ENCODE measurements around the gene MEOX1. TPM values are rescaled to one million over a fixed set of nuclear protein-coding genes. Genes with fewer than 3 reads are reported as not detected.

MEOX1 gene
- total and polyA plus RNA-seq, 2 experiments from 2014 or later: not detected

DNA sequence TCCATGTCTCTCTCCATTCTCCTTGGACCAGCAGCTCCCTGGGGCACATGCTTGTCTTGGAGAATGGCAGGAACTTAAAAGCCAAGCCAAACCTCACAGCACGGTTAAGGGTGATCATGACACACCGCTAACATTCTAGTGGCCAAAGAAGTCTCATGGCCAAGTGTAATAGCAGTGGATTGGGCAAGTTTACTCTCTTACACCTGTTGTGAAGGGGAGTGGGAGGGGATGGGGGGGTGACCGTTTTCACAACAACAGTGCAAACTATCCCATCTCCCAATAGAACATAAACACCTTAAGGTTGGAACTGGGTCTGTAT lies 37.7 kb upstream of the MEOX1 start:
- Histone ChIP-seq H3F3A (ENCODE audit: insufficient read depth) (peaks cover 10% of the 10 kb centered on the region; the same call in 1 of the 2 replicates), H3K4me1 (ENCODE audit: insufficient read depth) (peaks cover 19% of the 10 kb centered on the region), H3K4me3 (no peak overlapping the region), H3K36me3 (ENCODE audit: low read depth) (no peaks in the 10 kb centered on the region), H3K9me2 (ENCODE audit: insufficient read depth) (no peaks in the 10 kb centered on the region), H3K79me2 (ENCODE audit: insufficient read depth) (no peaks in the 10 kb centered on the region), H3K9ac (no peak overlapping the region), H3K27ac (no peak overlapping the region), H3K27me3 (replicated peaks; ENCODE audit: insufficient read depth) (no peaks in the 10 kb centered on the region), H3K9me3 (ENCODE audit: low read depth) (no peaks in the 10 kb centered on the region), H3K4me2 (ENCODE audit: unreplicated experiment) (no peak overlapping the region), H2AFZ (no peak overlapping the region), H4K20me1 (ENCODE audit: insufficient read depth) (no peaks in the 10 kb centered on the region)
- DNase-seq: no peak
- in situ Hi-C loops (cut with MboI): loop anchor here (5.0 kb wide), 1 partner anchor 63 kb away; no protein-coding TSS in a partner anchor
- 74 to 76% methylated on average over 3 of the region's 3 CpGs for WGBS, 2 experiments (ENCODE audit: low coverage in 1 of 2, low lambda C conversion rate in 2 of 2, missing lambda C conversion rate in 2 of 2)
- TF ChIP-seq EZH2phosphoT487 (IDR thresholded peaks at IDR 0.05; ENCODE audit: insufficient read depth, low read depth) (no peak), EZH2 (IDR thresholded peaks at IDR 0.05; ENCODE audit: insufficient read depth, poor library complexity, severe bottlenecking) (no peak)

DNA sequence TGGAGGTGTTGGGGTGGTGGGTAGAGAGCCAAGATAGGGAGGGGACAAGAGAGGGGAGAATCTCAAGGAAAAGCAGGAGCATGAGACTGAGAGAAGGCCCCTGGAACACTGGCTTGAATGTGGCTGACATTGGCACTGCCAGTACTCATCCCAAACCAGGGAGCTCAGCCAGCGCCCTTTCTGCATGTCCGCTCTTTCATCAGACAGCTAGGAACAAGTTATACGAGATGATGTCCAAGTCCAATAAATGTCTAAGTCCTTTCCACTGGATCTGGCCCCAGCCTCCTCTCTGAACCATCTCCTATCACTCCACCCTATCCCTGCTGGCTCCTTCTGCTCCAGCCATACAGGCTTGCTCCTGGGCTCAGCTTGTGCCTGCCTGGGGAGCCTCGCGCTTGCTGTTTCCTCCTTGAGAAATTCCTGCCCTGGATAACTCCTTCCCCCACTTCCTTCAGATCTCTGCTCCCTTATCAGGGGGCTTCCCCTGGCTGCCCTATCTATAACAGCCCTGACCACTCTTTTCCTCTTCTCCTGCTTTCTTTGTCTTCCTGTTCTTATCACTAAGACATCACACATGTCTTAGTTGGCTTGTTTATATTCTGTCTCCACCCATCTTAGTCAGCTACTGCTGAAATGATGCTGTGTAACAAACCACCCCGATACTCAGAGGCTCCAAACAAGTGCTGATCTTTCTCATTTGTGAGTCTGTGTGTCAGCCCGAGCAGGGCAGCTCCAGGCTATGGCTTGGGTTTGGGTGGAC lies 37.1 kb upstream of the MEOX1 start:
- no peaks in the 10 kb centered on the region for H3K27me3 ChIP-seq (replicated peaks; ENCODE audit: insufficient read depth)
- H4K20me1 ChIP-seq (ENCODE audit: insufficient read depth): no peaks in the 10 kb centered on the region
- no peak overlapping the region for H3K9ac ChIP-seq
- no peaks in the 10 kb centered on the region for H3K79me2 ChIP-seq (ENCODE audit: insufficient read depth)
- no peak overlapping the region for H3K4me2 ChIP-seq (ENCODE audit: unreplicated experiment)
- TF ChIP-seq EZH2 (IDR thresholded peaks at IDR 0.05; ENCODE audit: insufficient read depth, poor library complexity, severe bottlenecking) (no peak), EZH2phosphoT487 (IDR thresholded peaks at IDR 0.05; ENCODE audit: insufficient read depth, low read depth) (no peak)
- H3K9me3 ChIP-seq (ENCODE audit: low read depth): no peaks in the 10 kb centered on the region
- WGBS, 2 experiments (ENCODE audit: low coverage in 1 of 2, low lambda C conversion rate in 2 of 2, missing lambda C conversion rate in 2 of 2): 60 to 68% methylated on average over 7 of the region's 7 CpGs
- no peak overlapping the region for H3K4me3 ChIP-seq
- peaks cover 19% of the 10 kb centered on the region for H3K4me1 ChIP-seq (ENCODE audit: insufficient read depth)
- in situ Hi-C loops (cut with MboI): loop anchor here (5.0 kb wide), 1 partner anchor 63 kb away; no protein-coding TSS in a partner anchor
- DNase-seq: no peak
- no peak overlapping the region for H3K27ac ChIP-seq
- no peaks in the 10 kb centered on the region for H3K36me3 ChIP-seq (ENCODE audit: low read depth)
- no peak overlapping the region for H2AFZ ChIP-seq
- no peaks in the 10 kb centered on the region for H3K9me2 ChIP-seq (ENCODE audit: insufficient read depth)
- peaks cover 10% of the 10 kb centered on the region; the same call in 1 of the 2 replicates for H3F3A ChIP-seq (ENCODE audit: insufficient read depth)

DNA sequence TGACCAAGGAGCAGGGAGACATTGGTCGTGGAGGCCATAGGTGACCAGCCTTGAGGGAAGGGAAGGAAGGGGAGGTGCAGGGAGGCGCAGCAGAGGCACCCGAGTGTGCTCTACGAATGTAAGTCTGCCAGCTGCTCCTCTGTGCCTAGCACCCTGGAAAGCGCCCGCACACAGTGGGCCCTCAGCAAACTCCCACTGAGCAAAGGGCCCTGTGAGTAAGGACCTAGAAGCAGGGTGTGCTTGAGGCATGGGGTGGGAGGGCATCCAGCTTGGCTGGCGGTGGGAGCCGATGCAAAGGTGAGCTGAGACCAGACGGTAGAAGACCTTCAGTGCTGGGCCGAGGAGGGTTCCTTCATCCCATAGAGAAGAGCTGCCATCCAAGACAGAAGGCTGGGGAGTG lies 36.2 kb upstream of the MEOX1 start:
- WGBS, 2 experiments (ENCODE audit: low coverage in 1 of 2, low lambda C conversion rate in 2 of 2, missing lambda C conversion rate in 2 of 2): 91 to 93% methylated on average over 10 of the region's 10 CpGs
- Histone ChIP-seq H2AFZ (no peak overlapping the region), H3K79me2 (ENCODE audit: insufficient read depth) (no peaks in the 10 kb centered on the region), H3K27me3 (replicated peaks; ENCODE audit: insufficient read depth) (no peaks in the 10 kb centered on the region), H3K9me2 (ENCODE audit: insufficient read depth) (no peaks in the 10 kb centered on the region), H3K27ac (no peak overlapping the region), H3K4me1 (ENCODE audit: insufficient read depth) (peaks cover 19% of the 10 kb centered on the region), H3F3A (ENCODE audit: insufficient read depth) (peaks cover 10% of the 10 kb centered on the region; the same call in 1 of the 2 replicates), H3K4me3 (no peak overlapping the region), H3K4me2 (ENCODE audit: unreplicated experiment) (no peak overlapping the region), H3K36me3 (ENCODE audit: low read depth) (no peaks in the 10 kb centered on the region), H3K9me3 (ENCODE audit: low read depth) (no peaks in the 10 kb centered on the region), H4K20me1 (ENCODE audit: insufficient read depth) (no peaks in the 10 kb centered on the region), H3K9ac (no peak overlapping the region)
- TF ChIP-seq EZH2 (IDR thresholded peaks at IDR 0.05; ENCODE audit: insufficient read depth, poor library complexity, severe bottlenecking) (no peak), EZH2phosphoT487 (IDR thresholded peaks at IDR 0.05; ENCODE audit: insufficient read depth, low read depth) (no peak)
- DNase-seq: no peak
- in situ Hi-C loops (cut with MboI): loop anchor here (5.0 kb wide), 1 partner anchor 64 kb away; no protein-coding TSS in a partner anchor

DNA sequence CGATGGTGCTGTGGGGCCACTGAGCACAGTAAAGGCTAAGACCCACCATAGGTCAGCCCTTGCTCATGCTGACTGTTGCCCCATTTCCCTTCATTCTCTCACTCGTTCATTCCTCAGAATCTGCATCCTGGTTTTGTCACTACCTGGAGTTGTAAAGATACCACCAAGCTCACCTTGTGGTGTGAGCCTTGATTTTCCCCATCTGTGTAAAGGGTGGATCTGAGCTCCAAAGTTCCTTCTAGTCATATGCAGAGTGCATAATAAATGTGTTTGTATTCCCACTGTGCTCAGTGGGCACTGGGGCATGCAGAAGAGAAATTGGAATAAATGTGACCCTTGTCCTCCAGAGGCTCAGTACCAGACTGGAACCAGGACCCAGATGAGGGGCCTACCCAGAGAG lies 35.2 kb upstream of the MEOX1 start:
- no peak overlapping the region for H3K4me2 ChIP-seq (ENCODE audit: unreplicated experiment)
- H3K9me3 ChIP-seq (ENCODE audit: low read depth): no peaks in the 10 kb centered on the region
- no peaks in the 10 kb centered on the region for H3K36me3 ChIP-seq (ENCODE audit: low read depth)
- no peak overlapping the region for H3K27ac ChIP-seq
- H3K4me3 ChIP-seq: no peak overlapping the region
- no peaks in the 10 kb centered on the region for H4K20me1 ChIP-seq (ENCODE audit: insufficient read depth)
- H3K79me2 ChIP-seq (ENCODE audit: insufficient read depth): no peaks in the 10 kb centered on the region
- 47 to 54% methylated on average over 2 of the region's 2 CpGs for WGBS, 2 experiments (ENCODE audit: low coverage in 1 of 2, low lambda C conversion rate in 2 of 2, missing lambda C conversion rate in 2 of 2)
- H2AFZ ChIP-seq: no peak overlapping the region
- no peaks in the 10 kb centered on the region for H3K9me2 ChIP-seq (ENCODE audit: insufficient read depth)
- TF ChIP-seq EZH2 (IDR thresholded peaks at IDR 0.05; ENCODE audit: insufficient read depth, poor library complexity, severe bottlenecking) (no peak), EZH2phosphoT487 (IDR thresholded peaks at IDR 0.05; ENCODE audit: insufficient read depth, low read depth) (no peak)
- in situ Hi-C loops (cut with MboI): loop anchor here (5.0 kb wide), 1 partner anchor 65 kb away; no protein-coding TSS in a partner anchor
- DNase-seq: no peak
- peaks cover 10% of the 10 kb centered on the region; the same call in 1 of the 2 replicates for H3F3A ChIP-seq (ENCODE audit: insufficient read depth)
- peaks cover 19% of the 10 kb centered on the region for H3K4me1 ChIP-seq (ENCODE audit: insufficient read depth)
- no peaks in the 10 kb centered on the region for H3K27me3 ChIP-seq (replicated peaks; ENCODE audit: insufficient read depth)
- H3K9ac ChIP-seq: no peak overlapping the region
